NCI-H774 (cell line): ENCODE measurements around the gene SCNN1A.

Experiments
- DNase-seq: peaks from one replicate; lab custom pipeline; 2025; lab: John Stamatoyannopoulos, UW

Gene SCNN1A

GRCh38 chr12:6375269-6376078 is at the start of gene SCNN1A:
TSS of gene SCNN1A (minus strand) at chr12:6375563. CDS start at chr12:6374783, 780 bp downstream.
- peak; percentile 92 for DNase-seq

GRCh38 chr12:6424866-6425265 is 49.5 kb upstream of the SCNN1A start:
- no peak for DNase-seq

GRCh38 chr12:6424008-6424347 is 48.6 kb upstream of the SCNN1A start:
- DNase-seq = no peak

GRCh38 chr12:6423267-6424007 is 48.1 kb upstream of the SCNN1A start:
- peak; percentile 93 for DNase-seq

- DNase-seq = no peak
Measured at GRCh38 chr12:6420364-6420763, 45.0 kb upstream of the SCNN1A start.

GRCh38 chr12:6418796-6419195 is 43.4 kb upstream of the SCNN1A start:
- DNase-seq = no peak

GRCh38 chr12:6416596-6416995 is 41.2 kb upstream of the SCNN1A start:
- DNase-seq = no peak

GRCh38 chr12:6407236-6407954 is 32.0 kb upstream of the SCNN1A start:
- peak; percentile 62 for DNase-seq

- DNase-seq = no peak
Measured at GRCh38 chr12:6405963-6406362, 30.6 kb upstream of the SCNN1A start.

- DNase-seq = no peak
Measured at GRCh38 chr12:6404390-6404789, 29.0 kb upstream of the SCNN1A start.

- no peak for DNase-seq
Measured at GRCh38 chr12:6399884-6400644, 24.7 kb upstream of the SCNN1A start.

- DNase-seq = no peak
Measured at GRCh38 chr12:6396031-6396430, 20.7 kb upstream of the SCNN1A start.

- DNase-seq = no peak
Measured at GRCh38 chr12:6394398-6394797, 19.0 kb upstream of the SCNN1A start.

- no peak for DNase-seq
Measured at GRCh38 chr12:6393109-6393508, 17.7 kb upstream of the SCNN1A start.

- peak; percentile 47 for DNase-seq
Measured at GRCh38 chr12:6392504-6392903, 17.1 kb upstream of the SCNN1A start.

GRCh38 chr12:6391013-6391412 is 15.7 kb upstream of the SCNN1A start:
- no peak for DNase-seq

GRCh38 chr12:6390084-6390799 is 14.9 kb upstream of the SCNN1A start:
- DNase-seq = no peak

- no peak for DNase-seq
Measured at GRCh38 chr12:6387541-6387940, 12.2 kb upstream of the SCNN1A start.

- no peak for DNase-seq
Measured at GRCh38 chr12:6386491-6386890, 11.1 kb upstream of the SCNN1A start.

- no peak for DNase-seq
Measured at GRCh38 chr12:6386038-6386437, 10.7 kb upstream of the SCNN1A start.
